SU-DHL-6 (cell line): ENCODE measurements around the gene SLC4A5.
A peak's percentile ranks its signal among the peaks of the same experiment; 100 is the strongest.

ENCODE experiments used
- H2AFZ ChIP-seq: fragments of 200-600 bp; sonication (generic); 2 replicates; pipeline ENCODE4 v1.6.1; 2014; ENCODE audit warnings: low read depth, mild to moderate bottlenecking, moderate library complexity, mixed read lengths, antibody characterized with exemption, low read length; ENCODE audit not compliant: severe bottlenecking
- H3F3A ChIP-seq: fragments of 200-600 bp; shearing (Covaris generic); 2 replicates; pipeline ENCODE4 v1.6.0; 2016; ENCODE audit warnings: antibody characterized with exemption, mild to moderate bottlenecking; ENCODE audit not compliant: insufficient read depth
- H3K27ac ChIP-seq: fragments of 200-600 bp; sonication (generic); 2 replicates; pipeline ENCODE4 v1.5.1; 2016; ENCODE audit warnings: low read depth, mild to moderate bottlenecking, low read length, moderate library complexity, mixed read lengths
- H3K27me3 ChIP-seq: fragments of 200-600 bp; sonication (generic), shearing (Covaris generic); 2 replicates; pipeline ENCODE4 v1.6.0; 2014; ENCODE audit warnings: mild to moderate bottlenecking, low read length
- H3K36me3 ChIP-seq: fragments of 200-600 bp; sonication (generic); 2 replicates; pipeline ENCODE4 v1.6.1; 2014; ENCODE audit warnings: mild to moderate bottlenecking, low read length, mixed read lengths
- H3K4me2 ChIP-seq: fragments of 300-600, 200-600 bp; shearing (Covaris generic), sonication (generic); 2 replicates; pipeline ENCODE4 v1.6.0; 2014; ENCODE audit warnings: low read length, low read depth, mild to moderate bottlenecking; ENCODE audit not compliant: poor library complexity, severe bottlenecking
- H3K4me3 ChIP-seq: fragments of 200-600 bp; sonication (generic); 2 replicates; pipeline ENCODE4 v1.5.1; 2014; ENCODE audit warnings: antibody characterized with exemption, low read length, mild to moderate bottlenecking, mixed read lengths; ENCODE audit not compliant: insufficient read depth, poor library complexity, severe bottlenecking
- H3K79me2 ChIP-seq: fragments of 200-600 bp; sonication (generic); 2 replicates; pipeline ENCODE4 v1.6.1; 2014; ENCODE audit warnings: mild to moderate bottlenecking, low read length, moderate library complexity; ENCODE audit not compliant: insufficient read depth
- H3K9ac ChIP-seq: fragments of 200-600 bp; sonication (generic); 2 replicates; pipeline ENCODE4 v1.7.0; 2014; ENCODE audit warnings: mild to moderate bottlenecking, low read length
- H3K9me2 ChIP-seq: fragments of 200-600 bp; sonication (generic); replicated peaks from 2 replicates; pipeline ENCODE4 v1.6.1; 2014; ENCODE audit warnings: low read length; ENCODE audit not compliant: insufficient read depth
- H3K9me3 ChIP-seq: fragments of 200-600 bp; sonication (generic); 2 replicates; pipeline ENCODE4 v1.6.1; 2014; ENCODE audit warnings: low read length, mixed read lengths; ENCODE audit not compliant: insufficient read depth
- H4K20me1 ChIP-seq: fragments of 200-600 bp; sonication (generic); 2 replicates; pipeline ENCODE4 v1.6.1; 2014; ENCODE audit warnings: low read depth, mild to moderate bottlenecking, antibody characterized with exemption, low read length, moderate library complexity, mixed read lengths
- EZH2phosphoT487 ChIP-seq: fragments of 200-600 bp; sonication (generic), shearing (Covaris generic); conservative IDR thresholded peaks from 2 replicates; pipeline ENCODE4 v1.6.1; 2018; ENCODE audit warnings: mild to moderate bottlenecking, antibody characterized with exemption, low read length, moderate library complexity, mixed read lengths
- TF ChIP-seq, protein P1 (sequence below): fragments of 200-600 bp; sonication (generic); IDR thresholded peaks from one replicate; pipeline ENCODE4 v1.5.1; 2017; ENCODE audit warnings: antibody characterized with exemption, mild to moderate bottlenecking, low read length, moderate library complexity; ENCODE audit not compliant: insufficient read depth, poor library complexity, severe bottlenecking

Gene SLC4A5

DNA sequence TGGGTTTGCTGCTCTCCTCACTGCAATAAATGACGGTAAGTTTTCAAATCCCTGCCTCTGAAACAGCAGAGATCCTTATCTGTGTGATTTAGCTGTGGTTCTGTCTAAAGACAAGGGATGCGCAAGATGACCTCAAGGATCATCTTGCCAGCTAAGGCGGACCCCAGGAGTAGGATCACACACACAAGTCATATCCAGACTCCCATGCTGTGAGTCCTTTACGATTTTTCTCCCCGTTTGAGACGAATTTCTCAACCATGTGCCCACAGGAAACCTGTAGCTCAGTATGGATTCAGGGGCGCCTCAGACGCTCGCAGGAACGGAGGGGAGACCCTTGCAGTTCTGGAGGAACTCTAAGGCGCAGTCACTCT is 48.0 kb upstream of the SLC4A5 start:
- Histone ChIP-seq H3F3A (no peaks in the 10 kb centered on the region), H3K4me3 (peak overlapping the region; percentile 73), H4K20me1 (no peaks in the 10 kb centered on the region), H3K79me2 (peaks cover 41% of the 10 kb centered on the region), H3K4me2 (peak overlapping the region; percentile 93), H3K27me3 (no peaks in the 10 kb centered on the region), H2AFZ (peak overlapping the region; percentile 75), H3K27ac (no peak overlapping the region), H3K9me3 (no peaks in the 10 kb centered on the region), H3K9me2 (no peaks in the 10 kb centered on the region), H3K36me3 (no peaks in the 10 kb centered on the region), H3K9ac (peak overlapping the region; percentile 75)
- TF ChIP-seq, protein P1, sequence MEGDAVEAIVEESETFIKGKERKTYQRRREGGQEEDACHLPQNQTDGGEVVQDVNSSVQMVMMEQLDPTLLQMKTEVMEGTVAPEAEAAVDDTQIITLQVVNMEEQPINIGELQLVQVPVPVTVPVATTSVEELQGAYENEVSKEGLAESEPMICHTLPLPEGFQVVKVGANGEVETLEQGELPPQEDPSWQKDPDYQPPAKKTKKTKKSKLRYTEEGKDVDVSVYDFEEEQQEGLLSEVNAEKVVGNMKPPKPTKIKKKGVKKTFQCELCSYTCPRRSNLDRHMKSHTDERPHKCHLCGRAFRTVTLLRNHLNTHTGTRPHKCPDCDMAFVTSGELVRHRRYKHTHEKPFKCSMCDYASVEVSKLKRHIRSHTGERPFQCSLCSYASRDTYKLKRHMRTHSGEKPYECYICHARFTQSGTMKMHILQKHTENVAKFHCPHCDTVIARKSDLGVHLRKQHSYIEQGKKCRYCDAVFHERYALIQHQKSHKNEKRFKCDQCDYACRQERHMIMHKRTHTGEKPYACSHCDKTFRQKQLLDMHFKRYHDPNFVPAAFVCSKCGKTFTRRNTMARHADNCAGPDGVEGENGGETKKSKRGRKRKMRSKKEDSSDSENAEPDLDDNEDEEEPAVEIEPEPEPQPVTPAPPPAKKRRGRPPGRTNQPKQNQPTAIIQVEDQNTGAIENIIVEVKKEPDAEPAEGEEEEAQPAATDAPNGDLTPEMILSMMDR: no peak
- TF ChIP-seq EZH2phosphoT487: no peak

DNA sequence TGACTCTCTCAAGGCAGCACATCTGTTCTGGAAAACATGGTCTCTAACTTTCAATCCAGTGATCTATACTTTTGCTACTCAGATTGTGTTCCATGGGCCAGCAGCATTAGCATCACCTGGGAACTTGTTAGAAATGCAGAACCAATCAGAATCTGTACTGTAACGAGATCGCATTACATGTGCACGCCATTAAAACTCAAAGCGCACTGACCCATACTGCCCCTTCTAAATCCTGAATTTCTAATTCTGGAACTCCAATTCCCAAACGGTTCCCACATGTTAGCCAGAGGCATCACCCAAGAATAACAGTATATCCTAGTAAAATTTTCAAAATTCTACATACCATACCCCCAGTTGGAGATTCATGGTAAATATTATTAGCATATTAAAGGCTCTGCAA is 47.4 kb upstream of the SLC4A5 start:
- Histone ChIP-seq H4K20me1 (no peaks in the 10 kb centered on the region), H3F3A (no peaks in the 10 kb centered on the region), H3K9ac (peak overlapping the region; percentile 75), H3K9me2 (no peaks in the 10 kb centered on the region), H2AFZ (no peak overlapping the region), H3K4me3 (peak overlapping the region; percentile 73), H3K27ac (no peak overlapping the region), H3K4me2 (peak overlapping the region; percentile 93), H3K27me3 (no peaks in the 10 kb centered on the region), H3K9me3 (no peaks in the 10 kb centered on the region), H3K36me3 (no peaks in the 10 kb centered on the region), H3K79me2 (peaks cover 45% of the 10 kb centered on the region)
- no peak for TF ChIP-seq EZH2phosphoT487
- TF ChIP-seq, protein P1: no peak

DNA sequence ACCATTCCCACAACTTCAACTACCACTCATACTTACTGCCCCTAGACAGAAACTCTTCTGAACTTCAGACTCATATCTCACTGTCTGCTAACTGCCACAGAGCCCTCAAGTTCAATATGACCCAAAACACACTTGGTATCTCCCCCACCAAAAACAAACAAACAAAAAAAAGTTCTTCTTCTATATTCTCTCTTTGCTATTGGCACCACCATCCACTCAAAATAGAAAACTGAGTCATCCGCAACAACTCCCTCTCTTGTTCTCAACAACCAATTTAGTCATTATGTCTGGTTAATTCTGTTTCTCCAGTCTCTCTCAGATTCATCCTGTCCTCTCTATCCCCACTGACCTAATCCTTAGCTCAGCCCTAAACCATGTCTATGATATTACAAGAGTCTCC is 44.1 kb upstream of the SLC4A5 start:
- Histone ChIP-seq H3K9me3 (no peaks in the 10 kb centered on the region), H3K79me2 (peaks cover 56% of the 10 kb centered on the region), H3F3A (no peaks in the 10 kb centered on the region), H3K9ac (no peak overlapping the region), H3K36me3 (no peaks in the 10 kb centered on the region), H3K9me2 (no peaks in the 10 kb centered on the region), H3K4me2 (no peak overlapping the region), H3K27me3 (no peaks in the 10 kb centered on the region), H2AFZ (no peak overlapping the region), H4K20me1 (no peaks in the 10 kb centered on the region), H3K4me3 (no peak overlapping the region), H3K27ac (no peak overlapping the region)
- TF ChIP-seq EZH2phosphoT487: no peak
- TF ChIP-seq, protein P1: no peak
